SKM-1 (cell line): ENCODE results near the gene TSSK1B.
"Not testable (repeated sequence)": the region's sequence is repeated elsewhere in the genome, so short reads cannot be mapped to it uniquely, and the experiment has no call there.

Source experiments
- DNase-seq: peaks from one replicate; lab custom pipeline; 2025; ENCODE audit not compliant: unreplicated experiment; lab: John Stamatoyannopoulos, UW

TSSK1B gene

GRCh38 chr5:113434889-113435288, at the start of gene TSSK1B:
TSS of gene TSSK1B (minus strand) at chr5:113434989. CDS start at chr5:113434839, 150 bp downstream.
- DNase-seq: no peak

GRCh38 chr5:113480243-113480642, 45.5 kb upstream of the TSSK1B start:
- no peak for DNase-seq

GRCh38 chr5:113478691-113479090, 43.9 kb upstream of the TSSK1B start:
- DNase-seq: no peak

GRCh38 chr5:113474100-113474728, 39.4 kb upstream of the TSSK1B start:
- no peak for DNase-seq

- no peak for DNase-seq
Observed at GRCh38 chr5:113463032-113463431, 28.2 kb upstream of the TSSK1B start.

- not testable (repeated sequence) for DNase-seq
Observed at GRCh38 chr5:113457106-113457505, 22.3 kb upstream of the TSSK1B start.

GRCh38 chr5:113452941-113453340, 18.2 kb upstream of the TSSK1B start:
- no peak for DNase-seq

- no peak for DNase-seq
Observed at GRCh38 chr5:113451797-113452196, 17.0 kb upstream of the TSSK1B start.

GRCh38 chr5:113450929-113451328, 16.1 kb upstream of the TSSK1B start:
- DNase-seq: no peak

GRCh38 chr5:113450462-113450861, 15.7 kb upstream of the TSSK1B start:
- no peak for DNase-seq

GRCh38 chr5:113448252-113448651, 13.5 kb upstream of the TSSK1B start:
- DNase-seq: no peak

- no peak for DNase-seq
Observed at GRCh38 chr5:113447498-113448050, 12.8 kb upstream of the TSSK1B start.

GRCh38 chr5:113446358-113446927, 11.7 kb upstream of the TSSK1B start:
- no peak for DNase-seq

GRCh38 chr5:113437111-113437510, 2.3 kb upstream of the TSSK1B start:
- no peak for DNase-seq

- no peak for DNase-seq
Observed at GRCh38 chr5:113435575-113435974, 786 bp upstream of the TSSK1B start.

- DNase-seq: no peak
Observed at GRCh38 chr5:113433862-113434612, 752 bp downstream of the TSSK1B start.

GRCh38 chr5:113433071-113433470, 1.7 kb downstream of the TSSK1B start:
- no peak for DNase-seq

GRCh38 chr5:113427871-113428574, 6.8 kb downstream of the TSSK1B start:
- DNase-seq: no peak

GRCh38 chr5:113425909-113426308, 8.9 kb downstream of the TSSK1B start:
- DNase-seq: no peak

- no peak for DNase-seq
Observed at GRCh38 chr5:113421693-113422092, 13.1 kb downstream of the TSSK1B start.

- no peak for DNase-seq
Observed at GRCh38 chr5:113405530-113405929, 29.3 kb downstream of the TSSK1B start.
